GM21381 (cell line): Measurements from ENCODE around the gene TMEM259.

Experiments used
- ATAC-seq: cut with Tn5 transposase; IDR thresholded peaks from one replicate; pipeline ENCODE4 v1.9.1; 2021; ENCODE audit warnings: mild to moderate bottlenecking, moderate library complexity; ENCODE audit not compliant: unreplicated experiment

TMEM259 gene

GRCh38 chr19:990746-991145 is 30.2 kb downstream of the TMEM259 start:
- no peak for ATAC-seq

GRCh38 chr19:990119-990571 is 30.8 kb downstream of the TMEM259 start:
- no peak for ATAC-seq

GRCh38 chr19:989381-990081 is 31.4 kb downstream of the TMEM259 start:
- ATAC-seq: no peak

- no peak for ATAC-seq
These were observed 32.4 kb downstream of the TMEM259 start for GRCh38 chr19:988510-988909.

- ATAC-seq: no peak
These were observed 32.8 kb downstream of the TMEM259 start for GRCh38 chr19:988081-988480.

GRCh38 chr19:986083-986482 is 34.8 kb downstream of the TMEM259 start:
- ATAC-seq: no peak

GRCh38 chr19:984165-984967 is 36.6 kb downstream of the TMEM259 start, which contains the start of gene WDR18:
Gene WDR18 (plus strand): TSS chr19:984345. CDS start chr19:984354, 9 bp downstream.
- ATAC-seq: peak; percentile 77

- ATAC-seq: peak; percentile 51
These were observed 38.3 kb downstream of the TMEM259 start for GRCh38 chr19:982567-983170.

GRCh38 chr19:980133-980998 is 40.6 kb downstream of the TMEM259 start:
- ATAC-seq: no peak

- no peak for ATAC-seq
These were observed 41.6 kb downstream of the TMEM259 start for GRCh38 chr19:979318-979741.

- no peak for ATAC-seq
These were observed 43.9 kb downstream of the TMEM259 start for GRCh38 chr19:977058-977464.

- no peak for ATAC-seq
These were observed 44.4 kb downstream of the TMEM259 start for GRCh38 chr19:976476-976875.

GRCh38 chr19:974564-975257 is 46.2 kb downstream of the TMEM259 start:
- no peak for ATAC-seq

GRCh38 chr19:973726-974563 is 47.0 kb downstream of the TMEM259 start:
- no peak for ATAC-seq

GRCh38 chr19:972281-972680 is 48.6 kb downstream of the TMEM259 start:
- ATAC-seq: no peak

GRCh38 chr19:971795-972194 is 49.1 kb downstream of the TMEM259 start:
- no peak for ATAC-seq

GRCh38 chr19:970695-971094 is 50.2 kb downstream of the TMEM259 start:
- no peak for ATAC-seq

GRCh38 chr19:966485-967088 is 54.3 kb downstream of the TMEM259 start:
- ATAC-seq: no peak
